GM12891 (cell line): ENCODE measurements around the gene ATG5.

Experiments
- POLR2A ChIP-seq: IDR thresholded peaks from 2 replicates; pipeline ENCODE4 v1.6.1; 2011; ENCODE audit warnings: low read depth, low read length, control low read depth
- POLR2AphosphoS5 ChIP-seq: IDR thresholded peaks from 2 replicates; pipeline ENCODE4 v1.6.1; 2011; ENCODE audit warnings: low read depth, low read length, control low read depth
- POU2F2 ChIP-seq: IDR thresholded peaks from 2 replicates; pipeline ENCODE4 v1.6.1; 2011; ENCODE audit warnings: low read depth, mild to moderate bottlenecking, control low read depth, low read length, moderate library complexity
- TAF1 ChIP-seq: IDR thresholded peaks from 2 replicates; pipeline ENCODE4 v1.6.1; 2011; ENCODE audit warnings: low read depth, low read length, control low read depth

GRCh38 chr6:106370639-106371038, 45.1 kb upstream of the ATG5 start:
- TF ChIP-seq POLR2A = no peak
- no peak for TF ChIP-seq POLR2AphosphoS5
- TF ChIP-seq TAF1 = no peak
- no peak for TF ChIP-seq POU2F2
